MM.1S (cell line): ENCODE measurements around the gene SYVN1.

Experiments used
- EZH2 ChIP-seq: fragments of 300-600 bp; sonication (generic); optimal IDR thresholded peaks from 2 replicates; pipeline ENCODE3; 2017; ENCODE audit warnings: low read depth, mild to moderate bottlenecking, antibody characterized with exemption, low read length, mixed read lengths
- EZH2phosphoT487 ChIP-seq: fragments of 300-600 bp; sonication (generic); IDR thresholded peaks from 2 replicates; pipeline ENCODE4 v1.6.1; 2018; ENCODE audit warnings: antibody characterized with exemption, low read length
- TF ChIP-seq, protein P1 (sequence below): fragments of 300-600 bp; sonication (generic); IDR thresholded peaks from 2 replicates; pipeline ENCODE4 v1.5.1; 2016; ENCODE audit warnings: antibody characterized with exemption, low read length, mixed read lengths

DNA sequence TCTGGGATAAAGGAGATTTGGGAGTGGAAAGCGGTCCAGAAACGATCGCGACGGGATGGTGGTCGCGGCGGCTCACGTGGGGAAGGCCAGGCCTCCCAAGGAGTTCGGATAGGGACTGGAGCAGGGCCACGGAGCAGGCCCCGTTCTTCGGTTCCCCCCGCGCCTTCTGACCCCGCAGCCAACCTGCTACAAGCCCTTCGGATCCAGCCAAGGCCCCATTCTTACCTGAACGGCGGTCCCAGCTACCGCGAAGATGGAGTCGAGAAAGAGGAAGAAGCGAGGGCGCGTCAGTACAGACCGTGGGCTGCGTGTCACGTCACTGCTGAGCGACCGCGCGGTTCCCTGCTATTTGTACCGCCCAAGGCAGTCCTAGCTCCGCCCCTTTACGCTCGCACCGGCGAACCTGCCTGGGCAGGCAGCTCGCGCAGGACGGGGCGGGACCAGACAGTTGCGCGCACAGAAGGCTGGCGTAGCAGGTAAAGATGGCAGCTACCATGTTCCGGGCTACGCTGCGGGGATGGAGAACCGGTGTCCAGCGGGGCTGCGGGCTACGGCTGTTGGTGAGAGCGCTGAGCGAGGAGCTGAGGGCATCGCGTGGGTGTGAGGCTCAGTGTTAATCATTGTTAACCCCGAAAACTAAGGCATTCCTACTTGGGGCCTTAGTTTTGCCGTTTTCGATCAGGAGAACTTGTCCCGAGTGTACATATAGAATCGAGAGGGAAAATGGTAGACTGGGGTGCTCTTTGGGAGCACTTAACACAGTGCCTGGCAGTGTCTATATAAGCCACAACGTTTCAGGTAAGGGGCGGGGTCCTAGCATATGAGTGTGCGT is 12.2 kb downstream of the SYVN1 start, which contains the start of the genes FAU and MRPL49:
- TF ChIP-seq, protein P1, sequence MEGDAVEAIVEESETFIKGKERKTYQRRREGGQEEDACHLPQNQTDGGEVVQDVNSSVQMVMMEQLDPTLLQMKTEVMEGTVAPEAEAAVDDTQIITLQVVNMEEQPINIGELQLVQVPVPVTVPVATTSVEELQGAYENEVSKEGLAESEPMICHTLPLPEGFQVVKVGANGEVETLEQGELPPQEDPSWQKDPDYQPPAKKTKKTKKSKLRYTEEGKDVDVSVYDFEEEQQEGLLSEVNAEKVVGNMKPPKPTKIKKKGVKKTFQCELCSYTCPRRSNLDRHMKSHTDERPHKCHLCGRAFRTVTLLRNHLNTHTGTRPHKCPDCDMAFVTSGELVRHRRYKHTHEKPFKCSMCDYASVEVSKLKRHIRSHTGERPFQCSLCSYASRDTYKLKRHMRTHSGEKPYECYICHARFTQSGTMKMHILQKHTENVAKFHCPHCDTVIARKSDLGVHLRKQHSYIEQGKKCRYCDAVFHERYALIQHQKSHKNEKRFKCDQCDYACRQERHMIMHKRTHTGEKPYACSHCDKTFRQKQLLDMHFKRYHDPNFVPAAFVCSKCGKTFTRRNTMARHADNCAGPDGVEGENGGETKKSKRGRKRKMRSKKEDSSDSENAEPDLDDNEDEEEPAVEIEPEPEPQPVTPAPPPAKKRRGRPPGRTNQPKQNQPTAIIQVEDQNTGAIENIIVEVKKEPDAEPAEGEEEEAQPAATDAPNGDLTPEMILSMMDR = no peak
- TF ChIP-seq EZH2phosphoT487 (no peak), EZH2 (no peak)
